Measurements from ENCODE around the gene TMEM244.
"Not testable (repeated sequence)": the region's sequence is repeated elsewhere in the genome, so short reads cannot be mapped to it uniquely, and the experiment has no call there.

TMEM244 gene

GRCh38 chr6:129802920-129803319, 58.2 kb downstream of the TMEM244 start:
- FAIRE-seq: not testable (repeated sequence)

GRCh38 chr6:129801909-129802308, 59.2 kb downstream of the TMEM244 start:
- FAIRE-seq: no peak

DNA sequence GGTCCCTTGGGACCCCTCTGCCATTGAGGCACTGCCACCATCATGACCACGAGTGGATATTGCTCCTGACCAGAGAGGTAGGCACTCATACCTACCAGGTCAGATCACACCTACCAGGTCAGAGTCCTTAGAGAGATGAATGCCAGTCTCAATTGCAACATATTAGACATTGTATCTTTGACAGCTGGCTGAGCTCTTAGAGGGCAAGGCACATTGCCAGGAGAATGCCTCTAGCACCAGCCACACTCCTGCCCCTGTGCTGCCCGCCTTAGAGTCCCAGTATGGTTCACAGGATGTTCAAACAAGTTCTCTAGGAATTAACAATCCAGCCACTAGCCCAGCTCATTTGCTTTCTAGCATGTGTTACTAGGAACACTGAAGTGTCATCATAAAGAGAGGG, 65.9 kb downstream of the TMEM244 start:
- no peak for FAIRE-seq

DNA sequence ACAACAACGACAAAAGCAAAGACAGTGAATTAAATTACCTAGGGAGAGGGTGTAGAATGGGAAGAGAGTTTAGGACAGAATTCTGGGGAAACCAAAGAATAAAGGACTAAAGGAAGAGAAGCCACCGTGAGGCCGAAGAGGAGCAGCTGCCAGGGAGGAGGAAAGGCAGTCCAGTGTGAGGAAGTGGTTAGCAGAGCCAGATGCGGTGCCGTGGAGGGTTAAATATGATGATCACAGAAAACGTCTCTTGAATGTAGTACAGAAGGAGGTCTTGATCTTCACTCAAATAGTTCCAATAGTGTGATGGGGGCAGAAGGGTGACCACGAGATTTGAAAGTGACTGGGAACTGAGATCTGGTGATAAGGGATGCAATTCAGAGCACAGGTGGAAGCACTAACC, 67.7 kb downstream of the TMEM244 start:
- no peak for FAIRE-seq

DNA sequence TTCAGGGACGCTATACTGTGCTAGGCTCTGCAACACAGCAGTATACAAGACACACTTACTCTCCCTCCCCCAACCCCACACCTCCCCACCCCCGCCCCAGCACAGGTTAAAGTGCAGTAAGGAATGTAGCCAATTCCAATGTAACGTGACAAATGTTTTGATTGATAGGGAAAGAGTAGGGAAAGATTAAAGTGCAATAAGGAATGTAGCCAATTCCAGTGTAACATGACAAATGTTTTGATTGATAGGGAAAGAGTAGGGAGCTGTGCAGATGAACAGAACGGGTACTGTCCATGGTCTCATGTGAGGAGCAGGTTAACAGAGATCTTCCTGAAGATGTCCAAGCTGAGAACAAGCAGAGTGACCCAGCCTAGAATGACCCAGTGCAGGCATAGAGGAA, 69.1 kb downstream of the TMEM244 start:
- FAIRE-seq: no peak

DNA sequence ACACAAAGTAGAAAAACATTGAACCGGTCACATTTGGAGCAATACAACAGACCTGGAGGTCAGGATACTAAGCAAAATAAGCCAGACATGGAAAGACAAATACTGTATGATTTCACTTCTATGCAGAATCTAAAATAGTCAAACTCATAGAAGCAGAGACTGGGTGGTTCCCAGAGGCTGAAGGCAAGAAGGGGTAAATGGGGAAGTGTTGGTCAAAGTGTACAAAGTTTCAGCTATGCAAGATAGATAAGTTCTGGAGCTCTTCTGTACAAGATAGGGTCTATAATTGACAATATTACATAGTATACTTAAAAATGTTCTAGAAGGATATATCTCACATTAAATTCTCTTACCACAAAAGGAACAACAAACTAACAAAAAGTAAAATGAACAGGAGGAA, 70.3 kb downstream of the TMEM244 start:
- no peak for FAIRE-seq

DNA sequence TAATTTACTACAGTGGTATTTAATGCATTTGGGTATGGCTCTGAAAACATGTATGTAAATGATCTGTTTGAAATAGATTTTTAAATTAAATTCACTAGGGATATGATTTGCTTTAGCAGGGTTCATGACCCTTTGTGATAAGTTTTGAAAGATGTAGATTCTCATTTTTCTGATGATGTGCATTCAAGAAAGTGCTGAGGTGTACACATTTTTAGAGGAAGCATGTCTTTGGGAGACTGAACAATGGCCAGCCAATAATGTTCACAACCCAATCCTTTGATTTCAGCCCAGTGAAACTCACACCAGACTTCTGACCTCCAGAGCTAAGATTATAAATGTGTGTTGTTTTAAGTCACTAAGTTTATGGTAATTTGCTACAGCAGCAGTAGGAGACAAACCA, 71.1 kb downstream of the TMEM244 start:
- FAIRE-seq: no peak

- no peak for FAIRE-seq
Observed at GRCh38 chr6:129787816-129788215, 73.3 kb downstream of the TMEM244 start.

GRCh38 chr6:129786548-129786947, 74.6 kb downstream of the TMEM244 start:
- FAIRE-seq: no peak

- FAIRE-seq: no peak
Observed at GRCh38 chr6:129785756-129786135, 75.4 kb downstream of the TMEM244 start.

- peak; percentile 96 for FAIRE-seq
Observed at GRCh38 chr6:129785047-129785755, 75.9 kb downstream of the TMEM244 start.
